GM10266 (cell line): Measurements from ENCODE around the gene TAS2R10.

Source experiments
- DNase-seq: peaks from one replicate; pipeline ENCODE4 v3.0.0; 2012; ENCODE audit errors: extremely low spot score
- TF ChIP-seq, protein P1 (sequence below): IDR thresholded peaks from 2 replicates; pipeline ENCODE4 v1.5.1; 2012; ENCODE audit warnings: mild to moderate bottlenecking, low read depth; ENCODE audit not compliant: control insufficient read depth, insufficient read depth; ENCODE audit errors: missing control alignments

TAS2R10 gene

DNA sequence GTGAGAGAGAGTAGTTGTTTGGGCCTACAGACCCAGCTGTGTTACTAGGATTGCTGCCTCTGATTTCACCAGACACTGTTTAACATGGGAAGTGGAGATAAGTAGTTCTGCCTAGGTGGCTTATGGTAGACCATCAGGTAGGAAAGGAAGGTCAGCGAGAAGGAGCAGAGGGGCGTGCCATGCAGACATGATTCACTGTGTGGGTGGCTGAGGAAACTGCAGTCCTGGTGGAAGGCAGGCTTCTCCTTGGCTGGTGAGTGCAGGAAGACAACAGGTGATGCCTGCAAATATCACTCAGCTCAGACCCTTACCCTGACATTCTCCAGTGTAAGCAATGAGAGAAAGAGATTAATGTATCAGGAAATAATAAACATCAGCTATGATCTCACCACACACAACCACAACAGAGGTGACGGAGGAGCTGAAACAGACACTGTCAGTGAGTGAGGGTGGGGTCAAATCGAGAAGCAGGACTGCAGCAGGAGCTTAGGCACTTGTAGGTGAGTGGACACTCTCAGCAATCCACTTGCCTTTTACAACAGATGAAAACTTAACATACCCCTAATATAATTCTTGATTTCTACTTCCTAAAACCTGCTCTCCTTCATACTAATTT is 25.2 kb upstream of the TAS2R10 start:
- DNase-seq: no peak
- TF ChIP-seq, protein P1, sequence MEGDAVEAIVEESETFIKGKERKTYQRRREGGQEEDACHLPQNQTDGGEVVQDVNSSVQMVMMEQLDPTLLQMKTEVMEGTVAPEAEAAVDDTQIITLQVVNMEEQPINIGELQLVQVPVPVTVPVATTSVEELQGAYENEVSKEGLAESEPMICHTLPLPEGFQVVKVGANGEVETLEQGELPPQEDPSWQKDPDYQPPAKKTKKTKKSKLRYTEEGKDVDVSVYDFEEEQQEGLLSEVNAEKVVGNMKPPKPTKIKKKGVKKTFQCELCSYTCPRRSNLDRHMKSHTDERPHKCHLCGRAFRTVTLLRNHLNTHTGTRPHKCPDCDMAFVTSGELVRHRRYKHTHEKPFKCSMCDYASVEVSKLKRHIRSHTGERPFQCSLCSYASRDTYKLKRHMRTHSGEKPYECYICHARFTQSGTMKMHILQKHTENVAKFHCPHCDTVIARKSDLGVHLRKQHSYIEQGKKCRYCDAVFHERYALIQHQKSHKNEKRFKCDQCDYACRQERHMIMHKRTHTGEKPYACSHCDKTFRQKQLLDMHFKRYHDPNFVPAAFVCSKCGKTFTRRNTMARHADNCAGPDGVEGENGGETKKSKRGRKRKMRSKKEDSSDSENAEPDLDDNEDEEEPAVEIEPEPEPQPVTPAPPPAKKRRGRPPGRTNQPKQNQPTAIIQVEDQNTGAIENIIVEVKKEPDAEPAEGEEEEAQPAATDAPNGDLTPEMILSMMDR: no peak

DNA sequence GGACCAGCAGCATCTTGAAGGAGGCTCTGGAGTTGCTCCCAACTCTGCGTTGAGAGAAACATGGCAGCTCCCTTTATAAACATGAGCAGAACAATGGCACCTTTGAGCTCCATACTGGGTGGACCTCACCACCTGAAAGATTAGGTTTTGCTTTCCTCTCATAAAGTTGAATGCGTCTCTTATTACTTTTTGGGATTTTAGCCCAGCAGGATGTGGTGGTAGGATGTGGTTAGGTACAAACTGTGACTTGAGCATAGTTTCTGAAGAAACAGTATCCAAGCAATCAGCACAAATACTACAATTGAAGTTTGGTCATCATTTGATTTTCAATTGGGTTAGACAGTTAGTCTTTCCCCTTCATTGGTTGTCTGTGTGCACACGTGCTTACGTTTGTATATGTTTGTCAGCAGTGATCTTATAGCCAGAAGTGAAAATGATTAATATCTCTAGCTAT is 23.3 kb upstream of the TAS2R10 start, which contains the start of gene PRR4:
TSS of gene PRR4 (minus strand) at position 51 of the 454 bp plus-strand sequence. CDS start at position 13, 38 bp downstream.
- TF ChIP-seq, protein P1: no peak
- no peak for DNase-seq

GRCh38 chr12:10847744-10848143 is 21.6 kb upstream of the TAS2R10 start:
- no peak for DNase-seq
- TF ChIP-seq, protein P1: no peak

GRCh38 chr12:10842862-10843261 is 16.7 kb upstream of the TAS2R10 start:
- TF ChIP-seq, protein P1: no peak
- no peak for DNase-seq

GRCh38 chr12:10838461-10838860 is 12.3 kb upstream of the TAS2R10 start:
- no peak for DNase-seq
- TF ChIP-seq, protein P1: no peak

- DNase-seq: no peak
- TF ChIP-seq, protein P1: no peak
Measured at GRCh38 chr12:10829994-10830393, 3.8 kb upstream of the TAS2R10 start.

DNA sequence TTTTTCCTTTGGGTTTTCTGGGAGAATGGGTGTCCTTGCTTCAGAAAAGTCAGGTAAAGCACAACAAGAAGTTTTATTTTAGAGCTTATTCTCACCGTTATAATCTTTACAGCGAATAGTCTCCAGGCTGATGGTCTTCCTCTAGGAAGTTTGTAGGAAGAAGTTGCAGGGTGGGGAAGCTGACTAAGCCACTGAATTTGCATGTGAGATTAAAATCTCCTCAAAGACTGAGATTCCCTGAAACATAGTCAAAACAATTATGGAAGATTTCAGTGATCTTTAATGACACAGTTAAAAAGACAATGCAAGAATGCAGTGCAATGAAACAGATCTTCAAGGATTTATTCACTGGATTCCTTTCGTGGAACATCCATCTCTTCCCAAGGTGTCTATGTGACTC is 1.2 kb downstream of the TAS2R10 start:
- DNase-seq: no peak
- TF ChIP-seq, protein P1: no peak
